Hematopoietic multipotent progenitor cell treated with erythropoietin and hydrocortisone succinate and interleukin-3 and kit ligand, for 17 days (in vitro differentiated cells): ENCODE data around the gene SEMA4A.
"Not testable (repeated sequence)": the region's sequence is repeated elsewhere in the genome, so short reads cannot be mapped to it uniquely, and the experiment has no call there.

Experiments
- DNase-seq: peaks from one replicate; pipeline ENCODE4 v3.0.0-alpha.2; 2015; ENCODE audit warnings: low spot score

Gene SEMA4A

GRCh38 chr1:156153362-156153761 lies at the start of gene SEMA4A:
Gene SEMA4A, plus strand, starts transcription at chr1:156153585. Its CDS starts 994 bp downstream, at chr1:156154579.
- no peak for DNase-seq

DNA sequence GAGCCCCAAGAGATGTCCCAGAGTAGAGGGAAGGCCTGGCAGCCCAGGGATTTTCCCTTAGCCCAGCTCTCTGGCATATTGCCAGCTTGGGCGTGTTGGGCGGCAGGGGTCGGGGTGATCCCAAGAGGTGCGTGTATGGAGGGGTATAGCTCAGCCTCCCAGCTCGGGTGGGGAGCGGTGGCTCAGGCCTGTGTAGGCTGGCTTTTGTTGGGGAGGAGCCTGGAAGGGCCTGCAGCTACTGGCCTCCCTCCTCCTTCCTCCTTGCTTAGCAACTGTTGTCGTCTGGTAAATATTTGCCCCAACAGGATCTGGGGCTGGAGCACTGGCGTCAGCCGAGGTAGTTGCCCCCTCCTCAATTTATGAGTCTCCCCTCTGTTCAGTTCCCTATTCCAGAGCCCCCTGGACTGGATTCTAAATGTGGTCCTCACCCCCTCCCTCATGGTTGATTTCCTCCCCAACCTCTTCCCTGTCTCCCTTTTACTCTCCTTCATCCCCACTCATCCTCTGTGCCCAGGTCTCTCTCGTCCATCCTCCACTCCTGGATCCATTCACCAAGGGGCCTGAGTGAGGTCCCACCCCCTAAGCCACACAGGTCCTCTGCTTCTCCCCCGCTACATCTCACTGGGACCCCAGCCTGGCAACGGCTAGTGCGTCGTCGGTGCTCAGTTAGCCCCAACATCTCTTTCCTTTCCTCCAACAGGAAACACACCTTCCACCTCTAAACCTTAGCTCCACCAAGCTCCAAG lies 49.1 kb upstream of the SEMA4A start:
- DNase-seq = peak; percentile 74

DNA sequence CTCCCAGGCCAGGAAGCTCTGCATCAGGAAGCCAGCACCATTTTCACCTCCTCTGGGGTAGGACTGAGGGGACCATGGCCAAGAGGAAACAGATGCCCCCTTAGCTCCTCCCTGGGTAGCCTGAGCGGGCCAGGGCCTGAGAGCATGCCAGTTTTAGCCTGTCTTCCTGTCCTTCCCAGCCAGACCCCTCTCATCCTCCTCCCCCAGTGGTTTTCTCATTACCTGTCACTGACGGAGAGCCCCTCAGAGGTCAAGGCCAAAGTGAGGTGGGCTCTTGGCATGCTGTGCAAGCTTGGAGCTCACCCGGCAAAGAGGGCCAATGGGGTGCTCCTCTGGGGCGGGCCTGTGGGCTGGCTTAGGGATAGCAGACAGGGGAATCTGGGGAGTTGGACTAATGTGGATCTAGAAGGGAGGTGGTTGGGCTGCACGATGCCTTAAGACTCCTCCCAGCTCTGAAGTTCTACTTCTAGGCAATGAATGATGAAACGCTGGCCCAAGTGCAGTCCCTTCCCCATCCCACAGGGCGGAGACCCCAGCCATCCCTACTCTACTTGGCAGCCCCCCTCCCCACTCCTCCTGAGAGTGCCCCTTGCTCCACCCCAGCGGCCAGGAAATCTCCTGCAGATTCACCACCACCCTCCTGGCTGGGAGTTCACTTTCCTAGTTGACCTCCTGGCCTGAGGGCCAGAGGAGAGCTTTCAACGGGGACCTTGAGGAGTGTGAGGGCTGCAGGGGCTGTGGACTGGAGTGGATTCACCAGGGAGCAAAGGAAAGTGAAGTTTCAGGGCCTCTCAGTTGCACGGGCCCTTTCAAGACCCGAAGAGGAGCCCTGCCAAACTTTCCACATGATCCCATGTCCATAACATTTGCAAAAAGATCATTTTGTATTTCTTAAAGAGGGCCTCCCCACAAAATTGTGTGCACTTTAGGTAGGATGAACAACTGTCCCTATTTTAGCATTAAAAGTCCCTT lies 48.2 kb upstream of the SEMA4A start:
- peak; percentile 8 for DNase-seq

GRCh38 chr1:156106624-156107488 lies 46.5 kb upstream of the SEMA4A start:
- DNase-seq = no peak

GRCh38 chr1:156108057-156108456 lies 45.3 kb upstream of the SEMA4A start:
- DNase-seq = no peak

DNA sequence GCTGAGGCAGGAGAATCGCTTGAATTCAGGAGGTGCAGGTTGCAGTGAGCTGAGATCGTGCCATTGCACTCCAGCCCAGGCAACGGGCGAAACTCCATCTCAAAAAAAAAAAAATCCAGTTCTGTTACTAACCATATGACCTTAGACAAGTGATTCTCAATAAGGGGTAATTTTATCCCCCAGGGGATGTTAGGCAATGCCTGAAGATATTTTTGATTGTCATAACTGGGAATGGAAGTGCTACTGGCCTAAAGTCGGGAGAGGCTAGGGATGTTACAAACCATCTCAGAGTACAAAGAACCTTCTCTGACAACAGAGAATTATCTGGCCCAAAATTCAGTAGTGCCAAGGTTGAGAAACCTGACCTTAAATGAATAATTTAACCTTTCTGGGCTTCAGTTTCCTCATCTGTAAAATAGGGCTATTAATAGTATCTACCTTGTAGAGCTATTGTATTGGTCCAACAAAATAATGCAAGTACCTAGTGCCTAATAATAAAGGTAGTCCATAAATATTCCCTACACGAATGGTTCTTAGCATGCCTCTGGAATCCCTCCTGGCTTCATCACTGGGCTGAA lies 44.6 kb upstream of the SEMA4A start:
- DNase-seq = no peak

GRCh38 chr1:156110252-156110651 lies 43.1 kb upstream of the SEMA4A start:
- no peak for DNase-seq

DNA sequence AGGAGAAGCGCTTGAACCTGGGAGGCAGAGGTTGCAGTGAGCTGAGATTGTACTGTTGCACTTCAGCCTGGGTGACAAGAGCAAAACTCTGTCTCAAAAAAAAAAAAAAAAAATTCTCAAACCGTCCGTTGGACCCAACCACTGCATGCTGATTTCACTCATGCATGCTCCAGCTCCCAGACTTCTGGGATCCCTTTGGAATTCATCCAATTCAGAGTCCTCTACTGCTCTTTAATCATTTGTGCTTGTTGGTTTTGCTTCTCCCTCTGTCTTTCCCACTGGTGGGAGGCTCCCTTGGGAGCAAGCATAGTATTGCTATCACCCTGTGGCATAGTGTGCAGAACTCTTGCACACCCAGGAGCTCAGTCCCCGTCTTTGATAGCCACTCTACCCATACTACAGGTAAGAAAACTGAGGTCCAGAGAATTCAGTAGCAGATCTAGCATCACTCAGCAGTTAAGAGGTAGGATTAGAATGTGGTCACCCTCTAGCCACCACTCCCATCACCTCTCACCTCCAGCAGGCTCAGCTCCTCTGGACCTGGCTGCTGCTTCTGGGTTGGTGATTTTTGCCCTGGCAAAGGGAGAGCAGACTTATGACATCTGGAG lies 41.9 kb upstream of the SEMA4A start:
- no peak for DNase-seq

GRCh38 chr1:156112276-156113137 lies 40.9 kb upstream of the SEMA4A start:
- no peak for DNase-seq

DNA sequence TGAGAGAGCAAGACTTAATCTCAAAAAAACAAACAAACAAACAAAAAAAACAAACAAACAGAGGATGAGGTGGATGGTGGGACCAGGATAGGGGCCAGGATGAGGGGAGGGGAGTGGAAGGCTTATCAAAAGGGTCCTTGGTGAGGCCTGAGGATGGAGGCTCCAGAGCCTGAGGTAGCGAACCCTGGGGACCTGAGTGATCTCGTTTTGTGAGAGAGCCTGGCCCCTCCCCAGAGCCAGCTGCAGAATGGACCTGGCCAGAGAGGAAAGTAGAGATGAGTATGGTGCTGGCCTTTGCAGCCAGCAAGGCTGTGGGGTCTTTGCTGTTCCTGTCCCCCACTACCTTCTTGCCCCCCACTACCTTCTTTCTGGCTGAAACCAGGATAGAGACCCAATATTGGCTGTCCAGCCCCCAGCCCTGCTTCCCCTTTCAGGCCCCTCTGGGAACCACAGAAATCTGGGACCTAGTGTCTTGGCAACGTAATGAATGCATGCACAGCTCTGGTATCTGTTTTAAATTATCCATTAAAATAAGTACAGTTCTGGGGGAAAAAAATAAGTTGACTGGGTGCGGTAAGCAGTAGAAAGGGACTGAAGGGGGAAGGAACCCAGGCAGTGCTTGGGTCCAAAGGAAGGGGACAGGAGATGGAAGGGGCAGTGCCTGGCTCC lies 40.0 kb upstream of the SEMA4A start:
- DNase-seq = no peak

- peak; percentile 92 for DNase-seq
Measured at GRCh38 chr1:156114101-156114918, 39.1 kb upstream of the SEMA4A start, which contains the start of gene LMNA. Gene LMNA, plus strand, starts transcription at chr1:156114711. Its CDS starts 208 bp downstream, at chr1:156114919.

GRCh38 chr1:156114919-156115513 lies 38.4 kb upstream of the SEMA4A start:
- peak; percentile 64 for DNase-seq

GRCh38 chr1:156115514-156116374 lies 37.6 kb upstream of the SEMA4A start:
- peak; percentile 85 for DNase-seq

DNA sequence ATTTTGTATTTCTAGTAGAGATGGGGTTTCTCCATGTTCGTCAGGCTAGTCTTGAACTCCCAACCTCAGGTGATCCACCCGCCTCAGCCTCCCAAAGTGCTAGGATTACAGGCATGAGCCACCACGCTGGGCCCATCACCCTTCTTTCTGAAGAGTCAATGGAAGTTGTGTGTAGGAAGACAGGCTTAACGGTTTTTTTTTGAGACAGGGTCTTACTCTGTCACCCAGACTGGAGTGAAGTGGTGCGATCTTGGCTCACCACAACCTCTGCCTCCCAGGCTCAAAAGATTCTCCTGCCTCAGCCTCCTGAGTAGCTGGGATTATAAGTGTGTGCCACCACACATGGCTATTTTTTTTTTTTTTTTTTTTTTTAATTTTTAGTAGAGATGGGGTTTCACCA lies 36.7 kb upstream of the SEMA4A start:
- not testable (repeated sequence) for DNase-seq

DNA sequence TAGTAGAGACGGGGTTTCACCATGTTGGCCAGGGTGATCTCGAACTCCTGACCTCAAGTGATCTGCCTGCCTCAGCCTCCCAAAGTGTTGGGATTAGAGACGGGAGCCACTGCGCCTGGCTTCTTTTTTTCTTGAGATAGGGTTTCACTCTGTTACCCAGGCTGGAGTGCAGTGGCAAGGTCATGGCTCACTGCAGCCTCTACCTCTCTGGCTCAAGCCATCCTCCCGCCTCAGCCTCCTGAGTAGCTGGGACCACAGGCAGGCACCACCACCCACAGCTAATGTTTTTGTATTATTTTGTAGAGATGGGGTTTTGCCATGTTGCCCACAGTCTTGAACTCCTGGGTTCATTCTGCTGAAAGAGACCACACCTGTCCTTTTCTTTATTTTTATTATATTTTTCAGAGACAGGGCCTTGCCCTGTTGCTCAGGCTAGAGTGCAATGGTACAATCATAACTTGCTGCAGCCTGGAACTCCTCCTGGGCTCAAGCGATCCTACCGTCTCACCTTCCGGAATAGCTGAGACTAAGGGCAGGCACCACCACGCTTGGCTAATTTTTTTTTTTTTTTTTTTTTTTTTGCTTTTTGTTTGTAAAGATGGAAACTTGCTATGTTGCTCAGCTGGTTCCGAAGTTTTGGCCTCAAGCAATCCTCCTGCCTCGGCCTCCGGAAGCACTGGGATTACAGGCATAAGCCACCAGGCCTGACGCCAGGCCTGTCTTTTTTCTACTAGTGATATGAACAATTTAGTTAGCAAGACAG lies 35.8 kb upstream of the SEMA4A start:
- no peak for DNase-seq

DNA sequence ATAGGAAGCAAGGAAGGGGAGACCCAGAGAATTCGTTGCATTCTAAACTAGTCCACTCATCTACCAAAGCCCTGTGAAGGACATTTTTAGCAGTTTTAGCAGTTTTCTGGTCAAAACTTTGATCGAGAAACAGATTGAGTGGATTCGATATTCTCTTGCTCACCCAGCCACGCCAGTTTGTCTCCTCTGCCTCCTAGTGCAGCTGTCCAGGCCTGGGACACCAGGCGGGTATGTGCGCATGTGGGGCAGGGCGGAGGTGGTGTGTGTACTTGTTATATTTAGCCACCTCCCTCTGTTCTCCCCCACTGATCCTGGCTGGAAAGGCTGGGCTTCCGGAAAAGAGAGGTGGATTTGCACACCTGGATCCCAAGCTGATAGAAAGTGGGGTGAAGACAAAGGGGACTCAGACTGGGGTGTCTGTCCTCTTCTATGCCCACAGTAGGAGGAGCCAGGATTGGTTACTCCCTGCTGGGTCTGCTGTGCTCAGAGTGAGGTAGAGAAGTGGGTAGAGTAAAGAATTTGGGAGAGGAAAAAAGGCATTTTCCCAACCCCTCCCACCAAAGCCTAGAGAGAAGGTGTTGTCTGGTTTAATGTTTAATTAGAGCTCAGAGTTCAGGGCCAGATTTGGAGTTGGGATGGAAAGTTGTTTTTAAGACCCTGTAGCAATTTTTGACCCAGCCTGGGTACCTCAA lies 35.1 kb upstream of the SEMA4A start:
- DNase-seq = peak; percentile 31
